Nephron (organoid): ENCODE measurements around the gene PKN3.

ENCODE experiments used
- H3K27ac Mint-ChIP-seq, 3 experiments: 2 replicates each; pipeline ENCODE4 v1.8.0; 2020; ENCODE audit warnings: mixed read lengths in 3 of 3, mild to moderate bottlenecking in 2 of 3, moderate library complexity in 1 of 3
- H3K27me3 Mint-ChIP-seq: 2 replicates; pipeline ENCODE4 v1.8.0; 2021; ENCODE audit warnings: low read depth, mild to moderate bottlenecking, moderate library complexity, mixed read lengths
- H3K36me3 Mint-ChIP-seq: 2 replicates; pipeline ENCODE4 v1.8.0; 2020; ENCODE audit warnings: low read depth, mixed read lengths
- H3K4me1 Mint-ChIP-seq: 2 replicates; pipeline ENCODE4 v1.8.0; 2020; ENCODE audit warnings: mixed read lengths
- H3K4me3 Mint-ChIP-seq, 3 experiments: 2 replicates each; pipeline ENCODE4 v1.8.0; 2020; ENCODE audit warnings: mild to moderate bottlenecking in 3 of 3, mixed read lengths in 3 of 3, moderate library complexity in 2 of 3
- H3K9me3 Mint-ChIP-seq: 2 replicates; pipeline ENCODE4 v1.8.0; 2020; ENCODE audit warnings: mixed read lengths
- CTCF ChIP-seq, 3 experiments: fragments of 200-600 bp; sonication (generic); IDR thresholded peaks; one replicate each; pipeline ENCODE4 v1.5.0; 2021; ENCODE audit warnings: antibody characterized with exemption in 3 of 3; ENCODE audit not compliant: unreplicated experiment in 3 of 3

Gene PKN3

GRCh38 chr9:128706045-128706444 is 3.7 kb downstream of the PKN3 start:
- Mint-ChIP-seq H3K27ac (no peak overlapping the region), H3K4me1 (peaks cover 5% of the 10 kb centered on the region), H3K27me3 (no peaks in the 10 kb centered on the region), H3K4me3 (no peak overlapping the region), H3K36me3 (peaks cover 4% of the 10 kb centered on the region), H3K9me3 (no peaks in the 10 kb centered on the region)
- no peak for TF ChIP-seq CTCF (IDR thresholded peaks at IDR 0.05; ENCODE audit: unreplicated experiment in 3 of 3)

GRCh38 chr9:128706671-128707381 is 4.5 kb downstream of the PKN3 start:
- Mint-ChIP-seq H3K4me1 (peaks cover 5% of the 10 kb centered on the region), H3K27me3 (no peaks in the 10 kb centered on the region), H3K27ac (no peak overlapping the region), H3K9me3 (no peaks in the 10 kb centered on the region), H3K36me3 (peaks cover 4% of the 10 kb centered on the region), H3K4me3 (no peak overlapping the region)
- no peak for TF ChIP-seq CTCF (IDR thresholded peaks at IDR 0.05; ENCODE audit: unreplicated experiment in 3 of 3)

GRCh38 chr9:128707446-128707845 is 5.1 kb downstream of the PKN3 start:
- Mint-ChIP-seq H3K36me3 (peaks cover 7% of the 10 kb centered on the region), H3K4me1 (no peaks in the 10 kb centered on the region), H3K27me3 (no peaks in the 10 kb centered on the region), H3K27ac (no peak overlapping the region), H3K9me3 (no peaks in the 10 kb centered on the region), H3K4me3 (no peak overlapping the region)
- TF ChIP-seq CTCF (IDR thresholded peaks at IDR 0.05; ENCODE audit: unreplicated experiment in 3 of 3), result no peak

GRCh38 chr9:128712451-128713410 is 10.4 kb downstream of the PKN3 start:
- Mint-ChIP-seq H3K9me3 (no peaks in the 10 kb centered on the region), H3K4me1 (no peaks in the 10 kb centered on the region), H3K4me3 (no peak overlapping the region), H3K36me3 (peaks cover 7% of the 10 kb centered on the region), H3K27me3 (no peaks in the 10 kb centered on the region), H3K27ac (no peak overlapping the region)
- TF ChIP-seq CTCF (IDR thresholded peaks at IDR 0.05; ENCODE audit: unreplicated experiment in 3 of 3), result no peak

- Mint-ChIP-seq H3K36me3 (peaks cover 7% of the 10 kb centered on the region), H3K4me3 (no peak overlapping the region), H3K4me1 (no peaks in the 10 kb centered on the region), H3K27me3 (no peaks in the 10 kb centered on the region), H3K9me3 (no peaks in the 10 kb centered on the region), H3K27ac (no peak overlapping the region)
- no peak for TF ChIP-seq CTCF (IDR thresholded peaks at IDR 0.05; ENCODE audit: unreplicated experiment in 3 of 3)
Observed at GRCh38 chr9:128713411-128713780, 11.1 kb downstream of the PKN3 start.
